Gastrocnemius medialis (tissue), 4 donors: Measurements from ENCODE around the gene FALEC. TPM values are rescaled to one million over a fixed set of nuclear protein-coding genes. Genes with fewer than 3 reads are reported as not detected.
A peak's percentile ranks its signal among the peaks of the same experiment; 100 is the strongest.

Source experiments
- ATAC-seq, 2 donors: fragments of 150-250 bp; one replicate each; pipeline ENCODE4 v1.9.1; 2016
- DNase-seq, 2 donors: peaks; one replicate each; pipeline ENCODE4 v3.0.0-alpha.2; 2019
- H3K27ac ChIP-seq, 4 donors: fragments of 200-600 bp; sonication (generic); 1 replicate in 1 of 4; 2 replicates in 3 of 4; pipeline ENCODE4 v1.5.1; 2016 to 2018; ENCODE audit warnings: mild to moderate bottlenecking in 2 of 4, moderate library complexity in 1 of 4
- H3K27me3 ChIP-seq, 3 donors: fragments of 200-600 bp; sonication (generic) in 2 of 3; 1 replicate in 1 of 3; 2 replicates in 2 of 3; pipeline versions ENCODE4 v1.5.1 to v1.6.0; 2016 to 2019; ENCODE audit warnings: mild to moderate bottlenecking in 1 of 3, moderate library complexity in 1 of 3
- H3K36me3 ChIP-seq, 2 donors: fragments of 200-600 bp; sonication (generic) in 1 of 2; one replicate each; pipeline ENCODE4 v1.5.1; 2017 to 2018
- H3K4me1 ChIP-seq, 2 donors: fragments of 200-600 bp; sonication (generic) in 1 of 2; one replicate each; pipeline ENCODE4 v1.5.1; 2016 to 2017; ENCODE audit warnings: mild to moderate bottlenecking in 2 of 2
- H3K4me3 ChIP-seq, 4 donors: fragments of 200-600 bp; sonication (generic) in 3 of 4; 1 replicate in 1 of 4; 2 replicates in 3 of 4; pipeline ENCODE4 v1.5.1; 2016 to 2019; ENCODE audit warnings: mild to moderate bottlenecking in 2 of 4
- H3K9me3 ChIP-seq, 3 donors: fragments of 200-600 bp; sonication (generic) in 2 of 3; 1 replicate in 1 of 3; 2 replicates in 2 of 3; pipeline ENCODE4 v1.5.1; 2016 to 2019
- CTCF ChIP-seq, 5 experiments: fragments of 450-650 bp in 3 of 5; fragments of 200-600 bp in 2 of 5; sonication (generic) in 2 of 5; IDR thresholded peaks in 4 of 5; conservative IDR thresholded peaks in 1 of 5; 1 replicate in 4 of 5; 2 replicates in 1 of 5; pipeline ENCODE4 v1.5.1; 2016 to 2019; ENCODE audit warnings: antibody characterized with exemption in 5 of 5, mild to moderate bottlenecking in 3 of 5, moderate library complexity in 3 of 5
- POLR2A ChIP-seq, 2 donors: fragments of 450-650 bp; IDR thresholded peaks; one replicate each; pipeline ENCODE4 v1.6.1; 2017; ENCODE audit warnings: antibody characterized with exemption in 2 of 2, mild to moderate bottlenecking in 2 of 2, moderate library complexity in 2 of 2
- in situ Hi-C, 4 donors: fragments of 200-750 bp; cut with MboI; loops; one replicate each; pipeline versions ENCODE4 v1.15.0 to v1.8.0; 2017; ENCODE audit warnings: low sequenced_read_pairs in 4 of 4
- intact Hi-C: fragments of 100-400 bp; cut with DNase I; formaldehyde crosslinking; loops from one replicate; pipeline ENCODE4 v1.15.1; 2023; ENCODE audit warnings: low total_unique reads
- total RNA-seq, 4 donors: library from RNA; depleted of rRNA; stranded (reverse); fragments of >200 nt; gene quantifications; one replicate each; pipeline versions ENCODE4 v1.1.0 to v1.2.3, GENCODE V29; 2016

FALEC gene
- total RNA-seq, 4 donors from 2014 or later = not detected

- Histone ChIP-seq H3K27me3 (no peaks in the 10 kb centered on the region), H3K4me1 (peaks cover 94 to 97% of the 10 kb centered on the region in 2 donors), H3K27ac (peak overlapping the region; percentile 100), H3K36me3 (no peaks in the 10 kb centered on the region), H3K9me3 (no peaks in the 10 kb centered on the region), H3K4me3 (peak overlapping the region; percentile 48 to 54 (median 52))
- peak in 1 of 2 donors; percentile 47 for TF ChIP-seq POLR2A (IDR thresholded peaks at IDR 0.05)
- TF ChIP-seq CTCF (IDR thresholded peaks at IDR 0.05 in 4 of 5, conservative IDR thresholded peaks at IDR 0.05 in 1 of 5) = no peak
- ATAC-seq (no peak), DNase-seq (no peak)
- in situ Hi-C loops (loop anchor here in 2 of 4 donors (10.0 kb wide), 1 partner anchor 58 kb away; the partner anchor contains the start of gene ENSA (in 2 of the 2)), intact Hi-C loops (loop anchor here (10.0 kb wide), 1 partner anchor 308 kb away; the partner anchor contains the start of gene ARNT)
These were observed 51.2 kb downstream of the FALEC start for GRCh38 chr1:150566589-150567340.

- H3K27ac ChIP-seq = peak overlapping the region; percentile 100
- H3K9me3 ChIP-seq = no peaks in the 10 kb centered on the region
- ATAC-seq (no peak), DNase-seq (no peak)
- H3K4me1 ChIP-seq = peaks cover 97 to 99% of the 10 kb centered on the region in 2 donors
- intact Hi-C loops = loop anchor here (10.0 kb wide), 1 partner anchor 307 kb away; the partner anchor contains the start of gene ARNT
- H3K36me3 ChIP-seq = peaks cover 0 to under 1% of the 10 kb centered on the region in 2 donors
- in situ Hi-C loops = loop anchor here in 2 of 4 donors (10.0 kb wide), 1 partner anchor 57 kb away; the partner anchor contains the start of gene ENSA (in 2 of the 2)
- TF ChIP-seq POLR2A (IDR thresholded peaks at IDR 0.05) = no peak
- peak overlapping the region; percentile 48 to 54 (median 52) for H3K4me3 ChIP-seq
- no peaks in the 10 kb centered on the region for H3K27me3 ChIP-seq
These were observed 51.8 kb downstream of the FALEC start for GRCh38 chr1:150567341-150567716.

GRCh38 chr1:150567717-150568593 lies 52.4 kb downstream of the FALEC start:
- peak; percentile 89 to 95 for DNase-seq
- no peaks in the 10 kb centered on the region for H3K9me3 ChIP-seq
- peak; percentile 86 to 90 for ATAC-seq
- peak overlapping the region; percentile 100 for H3K27ac ChIP-seq
- peak overlapping the region; percentile 48 to 54 (median 52) for H3K4me3 ChIP-seq
- intact Hi-C loops = loop anchor here (1.0 to 10.0 kb wide), 2 partner anchors 11 to 307 kb away; partner anchors contain the start of genes ARNT and MCL1
- H3K27me3 ChIP-seq = no peaks in the 10 kb centered on the region
- peaks cover 0 to 6% of the 10 kb centered on the region in 2 donors for H3K36me3 ChIP-seq
- TF ChIP-seq POLR2A (IDR thresholded peaks at IDR 0.05) = peak; percentile 13 to 51
- TF ChIP-seq CTCF (IDR thresholded peaks at IDR 0.05 in 4 of 5, conservative IDR thresholded peaks at IDR 0.05 in 1 of 5) = no peak
- H3K4me1 ChIP-seq = peaks cover 97 to 99% of the 10 kb centered on the region in 2 donors
- in situ Hi-C loops = loop anchor here in 2 of 4 donors (10.0 kb wide), 1 partner anchor 57 kb away; the partner anchor contains the start of gene ENSA (in 2 of the 2)

- peaks cover 0 to 13% of the 10 kb centered on the region in 2 donors for H3K36me3 ChIP-seq
- intact Hi-C loops = loop anchor here (1.0 to 10.0 kb wide), 2 partner anchors 11 to 306 kb away; partner anchors contain the start of genes ARNT and MCL1
- peak in 1 of 2 donors; percentile 28 for ATAC-seq
- peak overlapping the region; percentile 100 for H3K27ac ChIP-seq
- DNase-seq = no peak
- H3K4me1 ChIP-seq = peaks cover 97 to 99% of the 10 kb centered on the region in 2 donors
- H3K27me3 ChIP-seq = no peaks in the 10 kb centered on the region
- in situ Hi-C loops = loop anchor here in 2 of 4 donors (10.0 kb wide), 1 partner anchor 56 kb away; the partner anchor contains the start of gene ENSA (in 2 of the 2)
- peak overlapping the region; percentile 48 to 54 (median 52) for H3K4me3 ChIP-seq
- H3K9me3 ChIP-seq = no peaks in the 10 kb centered on the region
- peak in 1 of 2 donors; percentile 15 for TF ChIP-seq POLR2A (IDR thresholded peaks at IDR 0.05)
- TF ChIP-seq CTCF (IDR thresholded peaks at IDR 0.05 in 4 of 5, conservative IDR thresholded peaks at IDR 0.05 in 1 of 5) = no peak
These were observed 53.0 kb downstream of the FALEC start for GRCh38 chr1:150568594-150568966.
